ENCODE results near the gene MAP3K3.

- no peak for TF ChIP-seq EZH2 (IDR thresholded peaks at IDR 0.05; ENCODE audit: borderline replicate concordance, low read depth, low read length, severe bottlenecking)
- no peak for TF ChIP-seq GATA2 (IDR thresholded peaks at IDR 0.05; ENCODE audit: insufficient read depth, insufficient read length, low read depth, low read length)
- TF ChIP-seq CTCF (IDR thresholded peaks at IDR 0.05; ENCODE audit: extremely low read depth in 1 of 2, insufficient read depth in 1 of 2, low read depth in 1 of 2, low read length in 2 of 2), result no peak
- TF ChIP-seq POLR2A (IDR thresholded peaks at IDR 0.05; ENCODE audit: low read depth, low read length), result no peak
- no peak for TF ChIP-seq POLR2AphosphoS5 (IDR thresholded peaks at IDR 0.05; ENCODE audit: insufficient read depth, low read depth, low read length)
- TF ChIP-seq MAX (IDR thresholded peaks at IDR 0.05; ENCODE audit: insufficient read depth, insufficient read length), result no peak
Observed at GRCh38 chr17:63659850-63660249, 37.6 kb downstream of the MAP3K3 start.
